Activated naive CD8-positive, alpha-beta T cell treated with anti-CD3 and anti-CD28 coated beads, Interleukin-2, amount 50 U/mL, for 24 hours (primary cell): ENCODE results near the gene PTS.

ENCODE experiments used
- ATAC-seq: fragments of 150-1000 bp; cut with Tn5 transposase; one replicate; pipeline ENCODE4 v1.10.0; 2021
- DNase-seq: peaks from one replicate; pipeline ENCODE4 v3.0.0; 2021
- H3K27ac Mint-ChIP-seq: one replicate; pipeline ENCODE4 v1.8.0; 2021; ENCODE audit warnings: mild to moderate bottlenecking, mixed read lengths
- H3K27me3 Mint-ChIP-seq: one replicate; pipeline ENCODE4 v1.8.0; 2021; ENCODE audit warnings: mixed read lengths
- H3K36me3 Mint-ChIP-seq: one replicate; pipeline ENCODE4 v1.8.0; 2021; ENCODE audit warnings: low read depth, mixed read lengths
- H3K4me1 Mint-ChIP-seq: one replicate; pipeline ENCODE4 v1.8.0; 2021; ENCODE audit warnings: mixed read lengths
- H3K4me3 Mint-ChIP-seq: one replicate; pipeline ENCODE4 v1.8.0; 2021; ENCODE audit warnings: mild to moderate bottlenecking, moderate library complexity, mixed read lengths
- H3K9me3 Mint-ChIP-seq: one replicate; pipeline ENCODE4 v1.8.0; 2021; ENCODE audit warnings: mixed read lengths

PTS gene

GRCh38 chr11:112228706-112229105 is 2.5 kb downstream of the PTS start:
- peaks cover 22% of the 10 kb centered on the region for H3K4me1 Mint-ChIP-seq
- no peak overlapping the region for H3K27ac Mint-ChIP-seq
- peaks cover 29% of the 10 kb centered on the region for H3K36me3 Mint-ChIP-seq
- H3K4me3 Mint-ChIP-seq, result no peak overlapping the region
- no peak for ATAC-seq
- no peaks in the 10 kb centered on the region for H3K27me3 Mint-ChIP-seq
- DNase-seq, result no peak
- H3K9me3 Mint-ChIP-seq, result no peaks in the 10 kb centered on the region

- no peaks in the 10 kb centered on the region for H3K27me3 Mint-ChIP-seq
- DNase-seq, result no peak
- peaks cover 31% of the 10 kb centered on the region for H3K36me3 Mint-ChIP-seq
- no peak overlapping the region for H3K27ac Mint-ChIP-seq
- ATAC-seq, result no peak
- peaks cover 22% of the 10 kb centered on the region for H3K4me1 Mint-ChIP-seq
- H3K4me3 Mint-ChIP-seq, result no peak overlapping the region
- no peaks in the 10 kb centered on the region for H3K9me3 Mint-ChIP-seq
Observed at GRCh38 chr11:112229159-112229558, 2.9 kb downstream of the PTS start.

GRCh38 chr11:112229746-112230433 is 3.7 kb downstream of the PTS start:
- no peak overlapping the region for H3K4me3 Mint-ChIP-seq
- no peaks in the 10 kb centered on the region for H3K9me3 Mint-ChIP-seq
- no peak for ATAC-seq
- H3K4me1 Mint-ChIP-seq, result peaks cover 22% of the 10 kb centered on the region
- H3K36me3 Mint-ChIP-seq, result peaks cover 31% of the 10 kb centered on the region
- DNase-seq, result no peak
- H3K27me3 Mint-ChIP-seq, result no peaks in the 10 kb centered on the region
- H3K27ac Mint-ChIP-seq, result no peak overlapping the region

GRCh38 chr11:112231952-112232351 is 5.7 kb downstream of the PTS start:
- Mint-ChIP-seq H3K27me3 (no peaks in the 10 kb centered on the region), H3K4me1 (peaks cover 15% of the 10 kb centered on the region), H3K27ac (no peak overlapping the region)

GRCh38 chr11:112235750-112236390 is 9.6 kb downstream of the PTS start:
- Mint-ChIP-seq H3K9me3 (no peaks in the 10 kb centered on the region), H3K36me3 (peaks cover 45% of the 10 kb centered on the region), H3K4me1 (peaks cover 2% of the 10 kb centered on the region), H3K4me3 (no peak overlapping the region), H3K27ac (no peak overlapping the region), H3K27me3 (no peaks in the 10 kb centered on the region)
- ATAC-seq (no peak), DNase-seq (no peak)

More at GRCh38 chr11:112231952-112232351, 5.7 kb downstream of the PTS start:
- ATAC-seq, result no peak
- no peak for DNase-seq
- H3K36me3 Mint-ChIP-seq, result peaks cover 41% of the 10 kb centered on the region
- no peak overlapping the region for H3K4me3 Mint-ChIP-seq
- H3K9me3 Mint-ChIP-seq, result no peaks in the 10 kb centered on the region

- Mint-ChIP-seq H3K27me3 (no peaks in the 10 kb centered on the region), H3K4me1 (peaks cover 2% of the 10 kb centered on the region), H3K9me3 (no peaks in the 10 kb centered on the region), H3K27ac (no peak overlapping the region), H3K4me3 (no peak overlapping the region), H3K36me3 (peaks cover 46% of the 10 kb centered on the region)
- no peak for DNase-seq
- ATAC-seq, result no peak
Observed at GRCh38 chr11:112237451-112237850, 11.2 kb downstream of the PTS start.

- ATAC-seq (no peak), DNase-seq (no peak)
- no peaks in the 10 kb centered on the region for H3K27me3 Mint-ChIP-seq
- H3K36me3 Mint-ChIP-seq, result peaks cover 51% of the 10 kb centered on the region
- H3K9me3 Mint-ChIP-seq, result no peaks in the 10 kb centered on the region
- no peak overlapping the region for H3K4me3 Mint-ChIP-seq
- no peak overlapping the region for H3K27ac Mint-ChIP-seq
- H3K4me1 Mint-ChIP-seq, result peaks cover 2% of the 10 kb centered on the region
Observed at GRCh38 chr11:112238041-112238440, 11.8 kb downstream of the PTS start.

- Mint-ChIP-seq H3K4me1 (no peaks in the 10 kb centered on the region), H3K4me3 (no peak overlapping the region), H3K27me3 (no peaks in the 10 kb centered on the region), H3K9me3 (peaks cover 11% of the 10 kb centered on the region), H3K36me3 (peaks cover 48% of the 10 kb centered on the region), H3K27ac (no peak overlapping the region)
- ATAC-seq, result no peak
- DNase-seq, result no peak
Observed at GRCh38 chr11:112241486-112241885, 15.3 kb downstream of the PTS start.

GRCh38 chr11:112247201-112247600 is 21.0 kb downstream of the PTS start:
- no peak for DNase-seq
- no peaks in the 10 kb centered on the region for H3K4me1 Mint-ChIP-seq
- H3K27ac Mint-ChIP-seq, result no peak overlapping the region
- no peak for ATAC-seq
- H3K9me3 Mint-ChIP-seq, result peaks cover 11% of the 10 kb centered on the region
- H3K36me3 Mint-ChIP-seq, result peaks cover 10% of the 10 kb centered on the region
- no peak overlapping the region for H3K4me3 Mint-ChIP-seq
- H3K27me3 Mint-ChIP-seq, result no peaks in the 10 kb centered on the region

- no peaks in the 10 kb centered on the region for H3K4me1 Mint-ChIP-seq
- DNase-seq, result no peak
- no peak overlapping the region for H3K4me3 Mint-ChIP-seq
- H3K36me3 Mint-ChIP-seq, result peaks cover 5% of the 10 kb centered on the region
- no peak for ATAC-seq
- H3K9me3 Mint-ChIP-seq, result peaks cover 11% of the 10 kb centered on the region
- no peak overlapping the region for H3K27ac Mint-ChIP-seq
- H3K27me3 Mint-ChIP-seq, result no peaks in the 10 kb centered on the region
Observed at GRCh38 chr11:112248201-112248600, 22.0 kb downstream of the PTS start.

- Mint-ChIP-seq H3K4me1 (no peaks in the 10 kb centered on the region), H3K27me3 (no peaks in the 10 kb centered on the region), H3K27ac (no peak overlapping the region), H3K4me3 (no peak overlapping the region), H3K9me3 (no peaks in the 10 kb centered on the region), H3K36me3 (no peaks in the 10 kb centered on the region)
- DNase-seq (no peak), ATAC-seq (no peak)
Observed at GRCh38 chr11:112249871-112250610, 23.8 kb downstream of the PTS start.

- Mint-ChIP-seq H3K9me3 (no peaks in the 10 kb centered on the region), H3K36me3 (no peaks in the 10 kb centered on the region), H3K27me3 (no peaks in the 10 kb centered on the region), H3K4me1 (no peaks in the 10 kb centered on the region), H3K4me3 (no peak overlapping the region), H3K27ac (no peak overlapping the region)
- DNase-seq, result no peak
- no peak for ATAC-seq
Observed at GRCh38 chr11:112253605-112254242, 27.5 kb downstream of the PTS start.

- Mint-ChIP-seq H3K27ac (no peak overlapping the region), H3K36me3 (no peaks in the 10 kb centered on the region), H3K4me3 (no peak overlapping the region), H3K4me1 (no peaks in the 10 kb centered on the region), H3K27me3 (no peaks in the 10 kb centered on the region), H3K9me3 (no peaks in the 10 kb centered on the region)
- ATAC-seq, result no peak
- DNase-seq, result no peak
Observed at GRCh38 chr11:112255067-112255720, 29.0 kb downstream of the PTS start.

GRCh38 chr11:112260490-112260889 is 34.3 kb downstream of the PTS start, which contains the start of gene PLET1:
PLET1 (minus strand) TSS chr11:112260860; CDS start chr11:112260589, 271 bp downstream.
- no peak within 1 kb of the TSS for H3K27ac Mint-ChIP-seq

More at GRCh38 chr11:112260490-112260889, 34.3 kb downstream of the PTS start, which contains the start of gene PLET1:
- DNase-seq, result no peak
- no peak for ATAC-seq
- Mint-ChIP-seq H3K36me3 (no peaks in the 10 kb centered on the region), H3K4me3 (no peak within 1 kb of the TSS), H3K4me1 (no peaks in the 10 kb centered on the region), H3K9me3 (no peaks in the 10 kb centered on the region), H3K27me3 (no peaks in the 10 kb centered on the region)
